ENCODE data around the gene EXOC2.

EXOC2 gene

DNA sequence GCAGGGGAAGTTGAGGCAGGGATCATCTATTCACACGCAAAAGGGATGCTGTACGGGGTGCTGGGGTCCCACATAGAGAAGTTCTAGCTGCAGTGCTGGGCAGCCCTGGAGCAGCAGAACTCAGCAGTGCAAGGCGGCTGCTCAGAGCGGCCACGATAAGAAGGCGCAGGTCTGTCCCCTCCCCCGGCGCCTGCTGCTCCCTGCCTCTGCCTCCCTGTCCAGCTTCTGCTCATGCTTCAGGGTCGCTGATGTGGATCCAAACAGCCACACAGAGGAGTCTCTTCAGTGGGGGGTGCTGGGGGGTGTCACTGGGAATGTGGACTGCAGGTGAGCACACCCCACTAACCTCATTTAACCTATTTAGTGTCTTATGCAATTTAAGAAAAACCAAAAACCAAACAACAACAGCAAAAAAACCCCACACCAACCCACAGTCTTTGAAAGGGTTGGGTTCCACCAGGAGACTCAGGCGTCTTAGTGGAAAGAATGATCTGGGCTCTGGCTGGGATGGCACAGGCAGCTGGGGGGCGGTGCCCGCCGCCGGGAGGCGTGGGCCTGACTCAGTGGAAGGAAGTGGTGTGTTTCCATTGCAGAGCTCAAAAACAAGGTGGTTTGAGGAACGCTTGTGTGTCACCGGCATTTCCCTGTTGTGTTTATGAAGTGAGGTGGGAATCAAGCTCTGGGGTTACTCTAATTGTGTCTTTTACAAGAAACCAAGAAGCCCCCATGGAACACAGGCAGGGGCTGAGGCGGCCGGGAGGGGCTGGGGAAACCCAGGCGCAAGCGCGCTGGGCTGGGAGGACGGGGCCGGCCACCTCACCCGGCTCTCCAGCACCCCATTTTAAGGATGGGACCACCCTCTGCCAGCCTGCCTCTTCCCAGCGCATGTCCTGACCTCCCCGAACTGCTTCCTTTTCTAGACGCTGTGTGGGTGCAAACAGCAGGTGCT lies 246.2 kb downstream of the EXOC2 start:
- DNase-seq (ENCODE audit: low read depth, low spot score) = no peak

DNA sequence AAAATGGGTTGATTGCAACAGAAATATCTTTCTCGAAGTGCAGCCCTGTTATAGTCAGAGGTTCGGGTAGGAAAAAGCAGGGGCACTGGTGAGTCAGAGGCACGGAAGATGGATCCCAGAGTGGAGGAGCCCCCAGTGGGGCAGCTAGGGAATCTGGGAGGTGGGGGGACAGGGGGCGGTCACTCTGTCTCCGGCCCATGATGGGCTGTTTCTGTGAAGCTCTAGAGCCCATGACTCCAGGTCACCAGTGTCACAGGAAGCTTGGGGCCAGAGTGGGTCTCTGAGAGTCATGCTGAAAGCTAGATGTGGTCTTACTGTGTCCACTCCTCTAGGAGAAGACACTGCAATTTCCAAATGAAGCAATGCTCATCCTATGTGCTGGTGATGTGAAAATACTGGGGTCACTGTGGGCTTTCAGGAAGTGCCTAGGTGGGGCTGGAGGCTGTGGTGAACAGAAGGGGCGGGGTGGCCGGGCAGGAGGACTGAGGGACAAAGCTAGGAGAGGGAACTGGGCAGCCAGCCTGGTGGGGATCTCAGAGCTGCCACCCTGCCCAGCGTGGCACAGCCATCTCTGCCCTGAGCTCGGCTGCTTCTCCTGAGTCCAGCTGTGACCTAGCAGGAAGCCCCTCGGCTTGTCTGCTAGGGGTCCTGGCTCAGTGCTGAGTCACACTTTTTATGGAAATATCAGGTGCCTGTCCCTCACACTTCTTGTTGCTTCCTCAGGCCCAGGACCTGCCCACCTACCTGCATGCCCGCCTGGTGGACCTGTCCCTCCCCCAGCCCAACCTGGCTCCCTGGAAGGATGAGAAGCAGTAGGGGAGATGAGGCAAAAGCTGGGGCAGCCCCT lies 247.1 kb downstream of the EXOC2 start:
- DNase-seq (ENCODE audit: low read depth, low spot score) = no peak

DNA sequence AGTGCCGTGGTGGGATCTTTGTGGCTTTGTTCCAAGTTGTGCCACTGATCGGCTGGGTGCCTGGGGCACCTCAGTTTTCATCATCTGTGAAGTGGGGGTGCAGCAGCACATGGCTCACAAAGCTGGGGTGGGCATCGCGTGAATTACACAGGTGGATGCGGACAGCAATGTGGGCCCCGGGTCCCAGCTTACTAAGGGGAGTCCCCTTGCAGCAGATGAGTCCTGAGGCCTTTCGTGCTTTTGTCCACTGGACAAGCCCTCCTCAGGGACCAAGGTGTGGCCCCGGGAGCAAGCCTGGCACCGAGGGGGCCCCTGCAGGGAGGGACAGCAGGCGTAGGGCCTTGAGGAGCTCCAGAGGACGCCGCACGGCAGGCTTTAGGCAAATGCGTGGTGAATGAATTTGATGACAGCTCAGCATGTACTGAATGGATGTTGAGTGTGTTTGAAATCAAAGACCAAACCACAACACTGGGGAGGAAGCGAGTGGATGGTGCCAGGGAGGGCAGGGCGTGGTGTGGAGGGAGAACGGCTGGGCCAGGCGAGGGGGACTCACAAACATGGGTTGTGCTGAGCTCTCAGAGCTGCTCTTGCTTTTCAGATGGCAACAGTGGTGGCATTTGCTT lies 248.2 kb downstream of the EXOC2 start:
- no peak for DNase-seq (ENCODE audit: low read depth, low spot score)

DNA sequence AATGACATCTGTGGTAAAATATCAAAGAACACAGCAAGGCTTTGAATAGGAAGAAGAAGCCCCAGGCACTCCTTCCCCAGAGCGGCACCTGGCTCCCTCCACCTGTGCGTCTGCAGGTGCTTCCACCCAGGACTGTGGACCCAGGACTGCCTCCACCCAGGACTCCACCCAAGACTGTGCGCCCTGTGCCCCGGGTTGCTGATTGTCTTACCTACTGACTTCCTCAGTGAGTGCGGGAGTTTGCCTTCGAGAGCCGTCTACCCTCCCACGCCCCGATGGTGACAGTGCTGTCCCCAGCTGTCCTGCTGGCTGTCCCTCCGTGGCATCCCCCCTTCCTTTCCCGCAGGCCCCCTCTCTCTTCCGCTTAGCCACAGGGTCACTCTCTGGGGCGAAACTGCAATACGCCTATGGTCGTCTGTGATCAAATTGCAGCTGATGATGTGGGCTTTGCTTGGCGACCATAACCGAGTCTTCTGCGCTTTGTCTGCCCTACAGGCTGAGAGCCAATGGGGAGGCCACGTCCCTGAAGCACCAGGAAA lies 249.2 kb downstream of the EXOC2 start:
- no peak for DNase-seq (ENCODE audit: low read depth, low spot score)

DNA sequence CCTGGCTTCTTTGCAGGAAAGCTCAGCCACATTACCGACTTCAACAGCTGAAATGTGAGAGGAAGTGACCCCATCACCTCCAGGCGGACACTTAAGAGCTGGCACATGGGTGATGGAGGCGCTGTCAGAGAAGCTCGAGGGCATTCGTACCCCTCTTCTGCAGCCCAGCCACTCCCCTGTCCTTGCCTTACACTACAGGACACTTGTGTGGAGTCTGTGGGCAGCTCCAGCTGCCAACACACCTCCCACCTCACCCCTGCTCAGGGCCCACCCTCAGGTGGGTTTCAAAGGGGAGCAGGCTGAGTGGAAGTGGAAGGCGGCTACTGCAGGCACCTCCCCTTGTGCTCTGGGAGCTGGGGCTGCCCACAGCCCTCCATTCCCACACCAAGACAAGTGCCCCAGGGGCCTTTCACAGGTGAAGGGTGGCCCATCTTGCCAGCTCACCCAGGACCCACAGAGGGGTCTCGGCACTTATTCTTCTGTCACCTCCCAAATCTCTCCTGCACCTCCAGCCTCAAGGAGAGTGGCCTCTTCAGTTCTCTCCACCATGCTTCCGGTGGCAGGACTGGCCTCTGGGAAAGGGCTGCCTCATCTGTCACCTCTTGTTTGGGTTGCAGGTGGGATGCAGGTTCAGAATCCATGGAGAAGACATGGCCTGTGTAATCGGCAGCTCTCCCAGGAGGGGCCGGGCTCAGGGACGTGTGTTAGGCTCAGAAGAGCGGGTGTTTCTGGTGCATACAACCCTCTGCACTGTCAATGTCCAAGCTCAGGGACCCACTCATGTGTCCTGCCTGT lies 251.6 kb downstream of the EXOC2 start:
- no peak for DNase-seq (ENCODE audit: low read depth, low spot score)

DNA sequence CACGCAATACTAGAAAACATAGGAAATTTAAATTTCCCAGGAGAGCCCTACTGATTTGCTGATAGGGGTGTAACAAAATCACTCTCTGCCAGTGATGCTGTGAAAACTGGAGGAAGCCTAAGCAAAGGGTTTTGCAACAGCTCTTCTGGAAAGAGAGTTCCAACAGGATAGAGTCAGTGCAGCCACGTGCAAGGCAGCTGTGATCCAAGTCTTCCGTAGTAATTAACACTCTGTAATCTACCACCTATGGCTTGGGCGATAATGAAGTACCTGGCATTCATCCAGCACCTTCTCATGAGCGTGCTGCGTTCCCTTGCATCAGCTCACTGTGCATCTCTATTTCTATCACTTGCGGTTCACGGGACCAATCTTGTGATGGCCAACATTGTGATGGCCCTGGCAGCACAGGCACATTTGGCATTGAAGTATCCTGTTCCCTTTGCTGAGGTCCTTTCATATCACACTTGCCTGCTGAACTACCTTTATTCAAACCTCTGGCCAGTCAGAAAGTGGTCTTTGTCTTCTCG lies 253.2 kb downstream of the EXOC2 start:
- no peak for DNase-seq (ENCODE audit: low read depth, low spot score)

DNA sequence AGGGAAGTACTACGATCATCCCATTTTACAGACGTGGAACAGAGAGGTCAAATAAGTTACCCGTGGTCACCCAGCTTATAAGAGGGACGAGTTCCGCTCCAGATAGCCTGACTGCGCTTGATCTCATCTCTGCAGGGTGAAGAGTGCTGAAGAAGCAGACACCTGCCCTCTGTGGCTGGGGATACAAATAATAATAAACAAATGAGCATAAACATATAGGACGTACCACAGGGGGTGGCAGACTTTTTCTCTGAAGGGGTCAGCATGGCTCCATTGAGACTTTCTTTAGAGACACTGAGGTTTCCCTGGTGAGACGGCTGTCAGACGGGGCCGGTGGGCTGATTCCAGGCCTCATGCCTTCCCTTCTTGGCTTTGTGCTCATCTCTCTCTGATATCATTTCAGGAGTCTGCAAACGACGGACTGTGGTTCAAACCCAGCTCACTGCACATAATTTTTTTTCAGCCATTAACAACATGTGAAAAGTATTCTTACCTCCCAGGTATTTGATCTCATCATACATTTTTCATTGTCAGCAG lies 254.2 kb downstream of the EXOC2 start:
- no peak for DNase-seq (ENCODE audit: low read depth, low spot score)

DNA sequence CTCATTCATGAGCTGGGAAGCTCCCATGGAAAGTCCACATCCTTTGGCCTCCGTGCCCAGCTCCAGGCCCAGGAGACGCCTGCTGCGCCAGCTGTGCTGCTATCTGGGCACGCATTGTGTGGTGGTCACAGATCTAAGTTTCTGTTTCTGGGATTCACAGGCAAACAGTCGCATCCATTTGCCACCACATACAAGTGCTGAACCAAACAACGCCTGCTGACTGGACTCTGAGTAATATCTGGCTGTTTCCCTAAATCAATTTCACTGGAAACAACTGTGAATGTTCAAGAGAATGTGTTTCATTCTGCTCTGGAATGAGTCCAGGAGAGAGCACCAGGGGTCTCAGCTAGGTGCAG lies 255.9 kb downstream of the EXOC2 start:
- no peak for DNase-seq (ENCODE audit: low read depth, low spot score)

DNA sequence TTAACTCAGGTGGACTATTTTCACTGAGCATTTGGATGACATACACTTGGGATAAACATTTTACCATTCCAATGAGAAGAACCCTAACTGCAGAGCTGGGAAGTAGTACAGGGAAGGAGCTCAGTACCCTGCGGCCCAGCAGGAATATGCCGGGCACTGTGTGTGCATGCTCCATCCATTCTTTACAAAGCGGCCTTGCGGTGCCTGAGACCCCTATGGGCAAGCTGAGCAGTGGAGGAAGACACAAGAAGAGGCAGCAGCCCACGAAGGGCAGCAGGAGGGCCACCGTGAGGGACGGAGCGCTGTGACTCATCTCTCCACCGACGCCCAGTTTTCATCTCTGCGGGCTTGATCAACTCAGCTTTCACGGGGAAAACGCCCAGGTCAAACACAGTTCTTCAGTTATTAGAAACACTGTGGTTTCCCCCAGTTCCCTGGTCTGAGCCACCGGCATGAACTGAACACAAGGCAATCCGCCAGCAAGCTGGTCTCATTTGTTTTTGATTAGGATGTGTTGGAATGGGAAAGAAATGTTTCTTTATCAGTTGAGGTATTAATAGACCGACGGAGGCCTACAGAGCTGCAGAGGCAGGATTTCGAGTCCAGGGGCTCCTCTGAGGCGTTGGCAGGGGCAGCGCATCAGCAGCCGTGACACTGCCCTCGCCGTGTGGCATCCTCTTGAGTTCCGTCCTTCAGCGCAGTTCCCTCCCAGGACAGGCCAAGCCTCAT lies 256.5 kb downstream of the EXOC2 start:
- no peak for DNase-seq (ENCODE audit: low read depth, low spot score)

DNA sequence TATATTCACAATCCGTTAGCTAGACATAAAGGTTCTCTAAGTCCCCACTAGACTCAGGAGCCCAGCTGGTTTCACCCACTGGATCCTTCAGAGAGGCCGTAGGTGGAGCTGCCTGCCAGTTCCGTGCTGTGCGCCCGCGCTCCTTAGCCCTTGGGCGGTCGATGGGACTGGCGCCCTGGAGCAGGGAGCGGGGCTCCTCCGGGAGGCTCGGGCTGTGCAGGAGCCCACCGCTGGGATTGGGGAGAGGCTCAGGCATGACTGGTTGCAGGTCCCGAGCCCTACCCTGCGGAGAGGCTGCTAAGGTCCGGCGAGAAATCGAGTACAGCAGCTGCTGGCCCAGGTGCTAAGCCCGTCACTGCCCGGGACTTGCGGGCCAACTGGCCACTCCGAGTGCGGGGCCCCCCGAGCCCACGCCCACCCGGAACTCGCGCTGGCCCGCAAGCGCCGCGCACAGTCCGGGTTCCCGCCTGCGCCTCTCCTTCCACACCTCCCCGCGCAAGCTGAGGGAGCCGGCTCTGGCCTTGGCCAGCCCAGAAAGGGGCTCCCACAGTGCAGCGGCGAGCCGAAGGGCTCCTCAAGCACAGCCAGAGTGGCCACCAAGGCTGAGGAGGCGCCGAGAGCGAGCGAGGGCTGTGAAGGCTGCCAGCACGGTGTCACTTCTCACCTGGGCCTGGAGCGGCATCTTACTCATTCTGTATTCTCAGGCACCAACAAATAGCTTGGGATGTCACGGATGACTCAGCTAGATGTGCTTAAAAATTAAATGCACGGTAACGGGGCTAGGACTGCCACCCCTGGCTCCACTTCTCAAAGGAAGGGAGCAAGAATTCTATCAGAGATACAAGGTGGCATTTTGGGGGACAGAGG lies 257.3 kb downstream of the EXOC2 start:
- no peak for DNase-seq (ENCODE audit: low read depth, low spot score)

All from brain pericyte (primary cell).